OCI-LY1 (cell line): Measurements from ENCODE around the gene FAHD1.

ENCODE experiments used
- CTCF ChIP-seq: fragments of 200-600 bp; sonication (generic), shearing (Covaris generic); IDR thresholded peaks from 2 replicates; pipeline ENCODE4 v1.5.1; 2017; ENCODE audit warnings: mild to moderate bottlenecking, antibody characterized with exemption, low read length, moderate library complexity, mixed read lengths
- EZH2 ChIP-seq: fragments of 200-600 bp; sonication (generic), shearing (Covaris generic); IDR thresholded peaks from 2 replicates; pipeline ENCODE4 v1.8.0; 2017; ENCODE audit warnings: borderline replicate concordance, mixed run types, mild to moderate bottlenecking, antibody characterized with exemption, low read length, moderate library complexity, mixed read lengths

DNA sequence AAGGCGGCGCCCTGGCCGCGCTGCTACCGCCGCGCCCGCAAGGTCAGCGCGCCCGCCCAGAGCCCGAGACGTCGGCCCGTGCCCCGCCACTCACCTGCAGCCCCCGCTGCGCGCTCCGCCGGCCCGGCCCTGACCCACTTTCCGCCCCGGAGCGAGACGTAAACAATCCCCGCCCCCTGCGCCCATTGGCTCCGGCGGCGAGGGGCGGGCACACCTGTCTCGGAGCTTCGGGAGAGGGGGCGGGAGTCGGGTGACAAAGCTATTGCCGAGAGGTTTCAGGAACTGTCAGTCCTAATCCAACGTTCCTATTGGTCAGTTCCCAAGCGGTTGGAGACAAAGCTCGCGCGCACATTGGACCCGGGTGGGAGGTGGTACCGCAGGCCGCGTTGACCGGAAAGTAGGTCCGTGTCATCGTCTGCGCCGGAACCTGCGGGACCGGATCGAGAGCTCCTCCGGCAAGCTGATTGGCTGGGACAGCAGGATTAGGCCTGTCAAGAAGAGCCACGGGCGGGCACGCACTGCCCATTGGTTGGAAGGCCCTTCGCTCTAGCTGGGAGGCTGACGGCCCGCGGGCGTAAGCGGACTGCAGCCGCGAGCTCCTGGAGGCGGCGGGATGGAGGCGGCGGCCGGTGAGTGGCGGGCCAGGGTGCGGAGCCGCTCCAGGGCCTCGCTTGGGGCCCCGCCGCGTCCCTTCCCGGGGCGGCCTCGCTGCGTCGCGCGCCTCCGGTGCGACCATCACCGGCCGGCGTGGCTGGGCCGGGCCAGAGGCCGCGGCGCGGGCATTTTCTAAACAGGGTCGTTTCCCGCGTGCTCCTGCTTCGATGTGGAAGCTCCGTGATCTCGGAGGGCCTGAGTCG is 44.4 kb upstream of the FAHD1 start, which contains the start of the genes NUBP2 and SPSB3:
- TF ChIP-seq CTCF (no peak), EZH2 (no peak)
